Endothelial cell of umbilical vein (primary cell): ENCODE data around the gene ARHGAP31. TPM values are rescaled to one million over a fixed set of nuclear protein-coding genes. Genes with fewer than 3 reads are reported as not detected.

Source experiments
- BruUV-seq: library from RNA; stranded (reverse); fragments of 400-500 nt; replicated peaks from 2 replicates; lab custom pipeline; 2021; lab: Mats Ljungman, UMichigan
- CTCF ChIA-PET: fragments of 300-600, 350-600 bp; sonication (Branson Sonifier 250); formaldehyde crosslinking; loops from one replicate; lab custom pipeline; 2021; ENCODE audit warnings: antibody characterized with exemption, inconsistent platforms; lab: Charles Lee
- POLR2A ChIA-PET: fragments of 300-600, 350-600 bp; sonication (Branson Sonifier 250); formaldehyde crosslinking; loops from one replicate; lab custom pipeline; 2021; ENCODE audit warnings: antibody characterized with exemption, inconsistent platforms; lab: Charles Lee
- DNase-seq: peaks from one replicate; pipeline ENCODE4 v3.0.0-alpha.2; 2011; ENCODE audit warnings: low read depth, low spot score
- FAIRE-seq: peaks from 2 replicates; lab custom pipeline; 2011; peaks lifted over from hg19 to GRCh38; lab: Jason Lieb, UNC
- H2AFZ ChIP-seq: 2 replicates; pipeline ENCODE4 v1.6.0; 2012; ENCODE audit warnings: low read depth, low read length, control low read depth, inconsistent platforms
- H3K27ac ChIP-seq: 2 replicates; pipeline ENCODE4 v1.5.1; 2011; ENCODE audit warnings: low read depth, mild to moderate bottlenecking, control low read depth, low read length, moderate library complexity; ENCODE audit not compliant: insufficient read depth
- H3K27me3 ChIP-seq, 2 experiments: 2 replicates each; pipeline versions ENCODE4 v1.6.0 to v1.6.1; 2011; ENCODE audit warnings: low read length in 2 of 2, mixed read lengths in 1 of 2; ENCODE audit not compliant: control insufficient read depth in 2 of 2, insufficient read depth in 2 of 2
- H3K36me3 ChIP-seq, 2 experiments: 2 replicates in 1 of 2; 3 replicates in 1 of 2; pipeline ENCODE4 v1.5.1; 2011; ENCODE audit warnings: low read length in 2 of 2, mild to moderate bottlenecking in 1 of 2, moderate library complexity in 1 of 2; ENCODE audit not compliant: control insufficient read depth in 2 of 2, insufficient read depth in 2 of 2; ENCODE audit errors: extremely low read depth in 1 of 2
- H3K4me1 ChIP-seq: 3 replicates; pipeline ENCODE4 v1.5.1; 2011; ENCODE audit warnings: mild to moderate bottlenecking, low read length; ENCODE audit not compliant: control insufficient read depth, insufficient read depth; ENCODE audit errors: extremely low read depth
- H3K4me2 ChIP-seq: 2 replicates; pipeline ENCODE4 v1.6.1; 2011; ENCODE audit warnings: low read length, control low read depth, mixed read lengths; ENCODE audit not compliant: insufficient read depth
- H3K4me3 ChIP-seq, 3 experiments: fragments of 200-600 bp in 1 of 3; sonication (generic), shearing (Covaris generic) in 1 of 3; replicated peaks in 1 of 3; 2 replicates each; pipeline ENCODE4 v1.5.1; 2011 to 2016; ENCODE audit warnings: control low read depth in 3 of 3, low read length in 3 of 3, mild to moderate bottlenecking in 2 of 3, inconsistent platforms in 1 of 3, low read depth in 1 of 3, moderate library complexity in 1 of 3; ENCODE audit not compliant: insufficient read depth in 1 of 3
- H3K79me2 ChIP-seq: 2 replicates; pipeline ENCODE4 v1.6.0; 2012; ENCODE audit warnings: low read length, inconsistent platforms; ENCODE audit not compliant: control insufficient read depth, insufficient read depth
- H3K9ac ChIP-seq: replicated peaks from 2 replicates; pipeline ENCODE3; 2011; ENCODE audit warnings: low read length, control low read depth; ENCODE audit not compliant: insufficient read depth; ENCODE audit errors: extremely low read depth
- H3K9me1 ChIP-seq: replicated peaks from 3 replicates; pipeline ENCODE4 v1.6.0; 2011; ENCODE audit warnings: mild to moderate bottlenecking, low read length; ENCODE audit not compliant: control insufficient read depth, insufficient read depth; ENCODE audit errors: extremely low read depth
- H3K9me3 ChIP-seq: replicated peaks from 2 replicates; pipeline ENCODE4 v1.5.1; 2012; ENCODE audit warnings: low read length, inconsistent platforms; ENCODE audit not compliant: control insufficient read depth, insufficient read depth
- H4K20me1 ChIP-seq: replicated peaks from 2 replicates; pipeline ENCODE3; 2011; ENCODE audit warnings: mild to moderate bottlenecking, low read length; ENCODE audit not compliant: control insufficient read depth, insufficient read depth; ENCODE audit errors: extremely low read depth
- CTCF ChIP-seq, 2 donors: IDR thresholded peaks; 1 replicate in 1 of 2; 2 replicates in 1 of 2; pipeline ENCODE4 v1.5.1; 2011; ENCODE audit warnings: low read length in 2 of 2, mild to moderate bottlenecking in 2 of 2, moderate library complexity in 2 of 2, control low read depth in 1 of 2, inconsistent platforms in 1 of 2, low read depth in 1 of 2; ENCODE audit not compliant: insufficient read depth in 1 of 2; ENCODE audit errors: extremely low read depth in 1 of 2
- FOS ChIP-seq: IDR thresholded peaks from 2 replicates; pipeline ENCODE4 v1.6.1; 2011; ENCODE audit warnings: mild to moderate bottlenecking, low read length, moderate library complexity, borderline replicate concordance; ENCODE audit not compliant: insufficient read depth
- MAX ChIP-seq: IDR thresholded peaks from 2 replicates; pipeline ENCODE4 v1.6.1; 2011; ENCODE audit not compliant: insufficient read depth, insufficient read length
- POLR2A ChIP-seq: IDR thresholded peaks from 2 replicates; pipeline ENCODE4 v1.6.1; 2012; ENCODE audit warnings: low read depth, mild to moderate bottlenecking, control low read depth, low read length
- dilution Hi-C: fragments of 300-500 bp; cut with MboI; formaldehyde crosslinking; loops from one replicate; pipeline ENCODE4 v1.15.0; 2019; ENCODE audit warnings: low sequenced_read_pairs; ENCODE audit not compliant: extremely low pct_ligation_motif_present
- intact Hi-C: fragments of 100-400 bp; cut with micrococcal nuclease; formaldehyde crosslinking; loops from one replicate; pipeline ENCODE4 v1.10.0; 2022
- polyA plus RNA-seq, 4 experiments: library from polyadenylated mRNA; depleted of rRNA in 3 of 4; stranded (reverse) in 3 of 4; unstranded in 1 of 4; fragments of >200 nt; gene quantifications; 2 replicates each; pipeline versions ENCODE4 v1.2.1 to v1.2.3, GENCODE V29; 2011 to 2012; ENCODE audit warnings: missing spikeins in 1 of 4
- total RNA-seq: library from RNA; stranded (reverse); gene quantifications from 2 replicates; pipeline ENCODE4 v1.2.3, GENCODE V29; 2021

Gene ARHGAP31
- total and polyA plus RNA-seq, 2 donors (not counting 3 experiments of a cell fraction or from before 2014, with no cell fraction given): 25.5 to 65.8 TPM

GRCh38 chr3:119375106-119375505 is 80.9 kb downstream of the ARHGAP31 start:
- BruUV-seq: no TSS peak
- POLR2A ChIA-PET: no interaction called here
- intact Hi-C loops: no loop called here

More at GRCh38 chr3:119375106-119375505, 80.9 kb downstream of the ARHGAP31 start:
- Histone ChIP-seq H3K4me2 (no peak overlapping the region), H3K27me3 (no peaks in the 10 kb centered on the region), H3K9me3 (no peaks in the 10 kb centered on the region), H3K4me3 (no peak overlapping the region), H3K9me1 (no peaks in the 10 kb centered on the region), H3K4me1 (no peaks in the 10 kb centered on the region), H3K27ac (no peak overlapping the region), H4K20me1 (no peaks in the 10 kb centered on the region), H3K79me2 (no peaks in the 10 kb centered on the region), H2AFZ (no peak overlapping the region), H3K9ac (no peak overlapping the region), H3K36me3 (peaks cover 0 to 13% of the 10 kb centered on the region in 2 experiments)
- FAIRE-seq: peak; percentile 26
- CTCF ChIA-PET: interaction anchor here (1.6 kb wide), 1 partner anchor 306 kb away, joined by 3 read pairs; no protein-coding TSS in a partner anchor
- DNase-seq: no peak
- no peak for TF ChIP-seq CTCF (IDR thresholded peaks at IDR 0.05; ENCODE audit: extremely low read depth in 1 of 2, insufficient read depth in 1 of 2, low read depth in 1 of 2, low read length in 2 of 2)
- no peak for TF ChIP-seq FOS
- TF ChIP-seq MAX: no peak
- TF ChIP-seq POLR2A: no peak
- dilution Hi-C loops: no loop called here
